Measurements from ENCODE around the gene C1orf50.

The C1orf50 gene

DNA sequence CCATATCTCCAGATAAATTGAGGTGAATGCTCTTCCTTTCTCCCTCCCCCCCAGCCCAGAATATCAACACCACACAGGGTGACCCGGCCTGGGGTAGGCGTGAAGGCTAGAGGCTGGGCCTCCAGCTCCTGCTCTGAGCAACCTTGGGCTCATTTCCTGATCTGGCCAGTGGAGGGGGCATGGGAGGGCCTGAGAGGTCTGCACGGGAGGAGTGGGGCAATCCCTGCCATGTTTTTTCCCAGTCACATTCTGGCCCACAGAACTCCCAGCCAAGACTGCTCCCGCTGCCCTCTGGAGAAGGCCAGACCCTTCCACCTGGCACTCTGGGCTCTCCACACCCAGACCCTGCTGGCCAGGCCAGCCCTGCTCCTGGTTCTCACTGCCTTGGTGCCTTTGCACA, 30.9 kb upstream of the C1orf50 start:
- no peak overlapping the region; the same call in 1 of the 2 replicates for H2AFZ ChIP-seq (ENCODE audit: low read depth)
- peaks cover 3% of the 10 kb centered on the region for H3K4me1 ChIP-seq (ENCODE audit: low read depth, poor library complexity, severe bottlenecking)
- no peaks in the 10 kb centered on the region for H3K79me2 ChIP-seq (ENCODE audit: insufficient read depth, low read depth)
- H3K4me2 ChIP-seq: no peak overlapping the region
- no peak overlapping the region for H3K4me3 ChIP-seq (IDR thresholded peaks at IDR 0.05; ENCODE audit: insufficient read depth, low read depth, low read length)
- H3K36me3 ChIP-seq (ENCODE audit: insufficient read depth): no peaks in the 10 kb centered on the region
- no peak overlapping the region for H3K27ac ChIP-seq
- no peak overlapping the region for H3K9ac ChIP-seq
- TF ChIP-seq, protein P1, sequence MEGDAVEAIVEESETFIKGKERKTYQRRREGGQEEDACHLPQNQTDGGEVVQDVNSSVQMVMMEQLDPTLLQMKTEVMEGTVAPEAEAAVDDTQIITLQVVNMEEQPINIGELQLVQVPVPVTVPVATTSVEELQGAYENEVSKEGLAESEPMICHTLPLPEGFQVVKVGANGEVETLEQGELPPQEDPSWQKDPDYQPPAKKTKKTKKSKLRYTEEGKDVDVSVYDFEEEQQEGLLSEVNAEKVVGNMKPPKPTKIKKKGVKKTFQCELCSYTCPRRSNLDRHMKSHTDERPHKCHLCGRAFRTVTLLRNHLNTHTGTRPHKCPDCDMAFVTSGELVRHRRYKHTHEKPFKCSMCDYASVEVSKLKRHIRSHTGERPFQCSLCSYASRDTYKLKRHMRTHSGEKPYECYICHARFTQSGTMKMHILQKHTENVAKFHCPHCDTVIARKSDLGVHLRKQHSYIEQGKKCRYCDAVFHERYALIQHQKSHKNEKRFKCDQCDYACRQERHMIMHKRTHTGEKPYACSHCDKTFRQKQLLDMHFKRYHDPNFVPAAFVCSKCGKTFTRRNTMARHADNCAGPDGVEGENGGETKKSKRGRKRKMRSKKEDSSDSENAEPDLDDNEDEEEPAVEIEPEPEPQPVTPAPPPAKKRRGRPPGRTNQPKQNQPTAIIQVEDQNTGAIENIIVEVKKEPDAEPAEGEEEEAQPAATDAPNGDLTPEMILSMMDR (conservative IDR thresholded peaks at IDR 0.05; ENCODE audit: low read depth, low read length): no peak
- H3K27me3 ChIP-seq (ENCODE audit: insufficient read depth, low read depth): no peaks in the 10 kb centered on the region
- no peaks in the 10 kb centered on the region for H4K20me1 ChIP-seq (ENCODE audit: insufficient read depth)

DNA sequence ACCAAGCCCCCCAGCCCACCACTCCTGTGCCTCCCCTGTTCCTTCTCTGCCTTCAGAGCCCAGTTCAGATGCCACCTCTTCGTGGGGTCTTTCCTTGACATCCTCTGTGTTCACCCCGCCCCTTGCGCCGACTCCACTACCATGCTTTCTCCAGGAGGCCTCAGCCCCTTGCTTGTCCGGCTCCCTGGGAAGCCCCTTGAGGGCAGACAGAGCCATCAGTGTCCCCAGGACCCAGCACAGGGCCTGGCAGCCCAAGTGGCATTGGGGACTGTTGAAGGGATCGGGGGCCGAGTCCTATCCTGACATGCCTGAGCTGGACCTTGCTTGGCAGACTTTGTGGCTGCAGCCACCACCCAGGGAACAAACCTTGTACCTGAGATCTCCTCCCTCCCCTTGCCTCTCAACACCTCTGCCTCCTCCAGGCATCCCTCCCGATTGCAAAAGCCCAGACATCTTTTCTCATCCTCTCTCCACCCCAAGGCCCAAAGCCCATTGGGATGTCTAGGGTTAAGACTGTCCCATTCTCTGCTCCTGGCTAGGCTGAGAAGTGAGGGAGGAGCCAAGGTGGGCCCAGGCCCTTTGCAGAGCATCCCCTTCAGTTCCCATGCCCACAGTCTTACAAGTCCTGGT, 30.4 kb upstream of the C1orf50 start:
- no peak overlapping the region for H3K4me2 ChIP-seq

DNA sequence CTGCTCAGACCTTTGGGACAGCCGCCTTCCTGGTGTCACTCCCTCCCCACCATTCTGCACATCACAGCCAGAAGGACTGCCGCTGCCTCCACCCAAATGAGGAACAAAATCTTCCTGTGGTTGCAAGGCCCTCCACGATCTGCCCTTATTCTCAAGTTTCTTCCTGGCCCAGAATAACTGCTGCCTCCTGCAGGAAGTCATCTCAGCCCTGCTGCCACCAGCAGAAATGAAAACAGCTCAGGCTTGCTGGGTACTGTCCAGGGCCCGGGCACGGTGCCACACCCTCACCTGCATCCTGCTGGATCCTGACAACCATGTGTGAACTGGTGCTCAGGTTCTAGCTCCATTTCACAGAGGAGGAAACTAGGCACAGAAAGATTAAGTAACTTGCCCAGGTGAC, 29.8 kb upstream of the C1orf50 start:
- no peaks in the 10 kb centered on the region for H3K79me2 ChIP-seq (ENCODE audit: insufficient read depth, low read depth)
- no peak overlapping the region for H3K9ac ChIP-seq
- no peak overlapping the region for H3K4me2 ChIP-seq
- H4K20me1 ChIP-seq (ENCODE audit: insufficient read depth): no peaks in the 10 kb centered on the region
- no peaks in the 10 kb centered on the region for H3K27me3 ChIP-seq (ENCODE audit: insufficient read depth, low read depth)
- H3K4me1 ChIP-seq (ENCODE audit: low read depth, poor library complexity, severe bottlenecking): peaks cover 3% of the 10 kb centered on the region
- no peak overlapping the region for H2AFZ ChIP-seq (ENCODE audit: low read depth)
- no peaks in the 10 kb centered on the region for H3K36me3 ChIP-seq (ENCODE audit: insufficient read depth)
- no peak overlapping the region for H3K4me3 ChIP-seq (IDR thresholded peaks at IDR 0.05; ENCODE audit: insufficient read depth, low read depth, low read length)
- TF ChIP-seq, protein P1 (conservative IDR thresholded peaks at IDR 0.05; ENCODE audit: low read depth, low read length): no peak
- H3K27ac ChIP-seq: no peak overlapping the region

More for the DNA sequence above, 30.4 kb upstream of the C1orf50 start:
- Histone ChIP-seq H3K9ac (no peak overlapping the region), H3K36me3 (ENCODE audit: insufficient read depth) (no peaks in the 10 kb centered on the region), H3K27ac (no peak overlapping the region), H3K4me3 (IDR thresholded peaks at IDR 0.05; ENCODE audit: insufficient read depth, low read depth, low read length) (no peak overlapping the region), H3K27me3 (ENCODE audit: insufficient read depth, low read depth) (no peaks in the 10 kb centered on the region), H2AFZ (ENCODE audit: low read depth) (no peak overlapping the region; the same call in 1 of the 2 replicates), H4K20me1 (ENCODE audit: insufficient read depth) (no peaks in the 10 kb centered on the region), H3K79me2 (ENCODE audit: insufficient read depth, low read depth) (no peaks in the 10 kb centered on the region), H3K4me1 (ENCODE audit: low read depth, poor library complexity, severe bottlenecking) (peaks cover 3% of the 10 kb centered on the region)
- TF ChIP-seq, protein P1 (conservative IDR thresholded peaks at IDR 0.05; ENCODE audit: low read depth, low read length): no peak

DNA sequence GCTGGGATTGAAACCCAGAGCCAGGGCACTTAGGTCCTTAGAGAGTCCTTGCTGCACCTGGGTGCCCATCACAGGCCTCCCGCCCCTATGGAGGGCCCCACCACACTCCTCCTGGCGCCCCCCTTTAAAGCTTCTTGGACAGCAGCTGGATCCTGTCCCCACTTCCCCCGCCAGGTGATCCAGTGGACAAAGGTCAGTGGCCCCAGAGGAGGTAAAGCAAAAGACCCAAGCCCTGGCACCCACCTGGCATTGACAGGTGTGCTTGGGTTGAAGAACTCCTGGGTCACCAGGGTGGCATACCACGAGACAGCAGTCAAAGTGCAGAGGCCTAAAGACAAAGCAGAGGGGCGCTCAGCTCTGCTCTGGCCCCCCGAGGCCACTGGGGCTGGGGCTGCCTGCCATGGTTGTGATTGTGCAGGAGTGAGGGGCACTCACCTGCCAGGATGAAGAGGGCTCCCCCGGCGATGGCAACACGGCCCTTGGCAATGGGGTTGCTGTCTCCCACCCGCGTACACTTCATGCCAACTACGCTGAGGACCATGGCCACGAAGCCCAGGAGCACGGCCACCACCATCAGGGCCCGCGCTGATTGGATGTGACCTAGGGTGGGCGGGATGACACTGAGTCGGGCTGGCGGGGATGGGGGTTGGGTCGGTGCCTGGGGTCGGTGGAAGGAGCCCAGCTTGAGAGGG, 28.9 kb upstream of the C1orf50 start:
- H3K4me3 ChIP-seq (IDR thresholded peaks at IDR 0.05; ENCODE audit: insufficient read depth, low read depth, low read length): no peak overlapping the region
- H3K36me3 ChIP-seq (ENCODE audit: insufficient read depth): no peaks in the 10 kb centered on the region
- peaks cover 3% of the 10 kb centered on the region for H3K4me1 ChIP-seq (ENCODE audit: low read depth, poor library complexity, severe bottlenecking)
- H3K9ac ChIP-seq: no peak overlapping the region
- TF ChIP-seq, protein P1 (conservative IDR thresholded peaks at IDR 0.05; ENCODE audit: low read depth, low read length): no peak
- H3K4me2 ChIP-seq: no peak overlapping the region
- no peak overlapping the region for H2AFZ ChIP-seq (ENCODE audit: low read depth)
- no peak overlapping the region for H3K27ac ChIP-seq
- no peaks in the 10 kb centered on the region for H4K20me1 ChIP-seq (ENCODE audit: insufficient read depth)
- no peaks in the 10 kb centered on the region for H3K27me3 ChIP-seq (ENCODE audit: insufficient read depth, low read depth)
- no peaks in the 10 kb centered on the region for H3K79me2 ChIP-seq (ENCODE audit: insufficient read depth, low read depth)

Data from KMS-11 (cell line).